ENCODE measurements around the gene SUMF1.

The SUMF1 gene

GRCh38 chr3:4507024-4507596 lies 40.0 kb upstream of the SUMF1 start:
- Histone ChIP-seq H3K4me3 (ENCODE audit: low read depth, low read length) (no peak overlapping the region), H3K36me3 (ENCODE audit: control insufficient read depth, insufficient read depth, low read length) (no peaks in the 10 kb centered on the region), H3K9ac (ENCODE audit: low read depth, low read length) (no peak overlapping the region), H3K27me3 (ENCODE audit: control insufficient read depth, insufficient read depth, low read length) (no peaks in the 10 kb centered on the region), H3K9me3 (ENCODE audit: control insufficient read depth, insufficient read depth, low read length) (no peaks in the 10 kb centered on the region), H3K4me1 (ENCODE audit: control insufficient read depth, insufficient read depth, low read length) (peaks cover 9% of the 10 kb centered on the region; the same call in 1 of the 2 replicates), H3K27ac (ENCODE audit: low read depth, low read length) (no peak overlapping the region)

DNA sequence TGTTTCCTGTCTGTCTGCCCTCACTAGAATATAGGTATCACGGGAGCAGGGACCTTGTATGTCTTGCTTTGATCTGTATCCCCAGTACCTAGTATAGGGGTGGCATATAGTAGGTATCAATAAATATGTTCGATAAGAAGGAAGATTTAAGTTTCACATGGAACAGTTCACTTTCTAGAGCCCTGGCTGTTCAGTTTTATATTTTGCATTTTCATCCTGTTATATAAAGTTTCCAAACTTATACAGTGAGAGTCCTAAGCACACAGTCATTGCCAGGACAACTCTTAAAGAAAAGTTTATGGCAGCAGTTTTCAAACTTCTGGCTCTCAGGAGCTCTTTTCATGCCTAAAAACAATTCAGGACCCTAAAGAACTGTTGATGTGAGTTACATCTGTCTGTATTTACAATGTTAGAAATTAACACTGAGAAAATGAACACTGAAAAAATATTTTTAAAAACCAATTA lies 39.5 kb upstream of the SUMF1 start:
- Histone ChIP-seq H3K36me3 (ENCODE audit: control insufficient read depth, insufficient read depth, low read length) (no peaks in the 10 kb centered on the region), H3K4me3 (ENCODE audit: low read depth, low read length) (no peak overlapping the region), H3K9me3 (ENCODE audit: control insufficient read depth, insufficient read depth, low read length) (no peaks in the 10 kb centered on the region), H3K9ac (ENCODE audit: low read depth, low read length) (no peak overlapping the region), H3K27ac (ENCODE audit: low read depth, low read length) (no peak overlapping the region), H3K4me1 (ENCODE audit: control insufficient read depth, insufficient read depth, low read length) (peaks cover 9% of the 10 kb centered on the region; the same call in 1 of the 2 replicates), H3K27me3 (ENCODE audit: control insufficient read depth, insufficient read depth, low read length) (no peaks in the 10 kb centered on the region)

DNA sequence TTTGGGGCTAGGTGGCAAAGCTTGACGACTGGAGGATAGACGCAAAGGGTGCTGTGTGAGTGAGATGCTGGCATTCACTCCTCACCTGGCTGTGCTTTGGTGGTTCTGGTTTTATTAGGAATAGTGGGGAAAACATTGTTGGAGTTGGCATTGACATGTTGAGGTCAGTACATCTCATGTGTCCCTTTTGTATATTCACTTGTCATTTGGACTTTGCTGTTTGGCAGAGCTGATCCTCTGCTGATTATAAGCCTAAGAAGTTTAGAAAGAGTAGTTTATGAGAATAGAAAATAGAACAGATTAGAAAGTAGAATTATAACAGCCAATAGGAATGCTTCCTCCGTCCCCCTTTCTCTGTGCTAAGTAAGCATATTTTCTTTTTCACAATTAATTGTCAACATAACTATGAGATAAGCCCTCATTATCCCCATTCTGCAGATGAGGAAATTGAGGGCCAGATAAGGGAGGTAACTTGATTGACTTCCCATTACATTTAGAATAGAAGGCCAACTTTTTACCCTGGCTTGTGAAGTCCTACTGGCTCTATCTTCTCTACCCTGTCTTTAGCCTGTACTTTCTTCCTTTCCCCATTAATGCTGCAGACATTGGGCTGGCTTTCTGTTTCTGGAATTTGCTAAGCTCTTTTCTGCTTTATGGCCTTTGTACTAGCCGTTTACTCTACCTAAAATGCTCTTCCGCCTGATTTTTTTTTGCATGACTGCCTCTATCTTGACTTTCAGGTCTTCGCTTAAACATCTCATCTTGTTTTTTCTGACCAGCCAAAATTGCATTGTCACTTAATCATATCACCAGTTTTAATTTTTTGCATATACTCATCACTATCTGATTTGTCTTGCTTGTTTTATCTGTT lies 38.9 kb upstream of the SUMF1 start:
- no peaks in the 10 kb centered on the region for H3K9me3 ChIP-seq (ENCODE audit: control insufficient read depth, insufficient read depth, low read length)
- no peak overlapping the region for H3K4me3 ChIP-seq (ENCODE audit: low read depth, low read length)
- H3K27ac ChIP-seq (ENCODE audit: low read depth, low read length), result no peak overlapping the region
- no peaks in the 10 kb centered on the region for H3K27me3 ChIP-seq (ENCODE audit: control insufficient read depth, insufficient read depth, low read length)
- H3K36me3 ChIP-seq (ENCODE audit: control insufficient read depth, insufficient read depth, low read length), result no peaks in the 10 kb centered on the region
- H3K4me1 ChIP-seq (ENCODE audit: control insufficient read depth, insufficient read depth, low read length), result peaks cover 9% of the 10 kb centered on the region; the same call in 1 of the 2 replicates
- no peak overlapping the region for H3K9ac ChIP-seq (ENCODE audit: low read depth, low read length)

DNA sequence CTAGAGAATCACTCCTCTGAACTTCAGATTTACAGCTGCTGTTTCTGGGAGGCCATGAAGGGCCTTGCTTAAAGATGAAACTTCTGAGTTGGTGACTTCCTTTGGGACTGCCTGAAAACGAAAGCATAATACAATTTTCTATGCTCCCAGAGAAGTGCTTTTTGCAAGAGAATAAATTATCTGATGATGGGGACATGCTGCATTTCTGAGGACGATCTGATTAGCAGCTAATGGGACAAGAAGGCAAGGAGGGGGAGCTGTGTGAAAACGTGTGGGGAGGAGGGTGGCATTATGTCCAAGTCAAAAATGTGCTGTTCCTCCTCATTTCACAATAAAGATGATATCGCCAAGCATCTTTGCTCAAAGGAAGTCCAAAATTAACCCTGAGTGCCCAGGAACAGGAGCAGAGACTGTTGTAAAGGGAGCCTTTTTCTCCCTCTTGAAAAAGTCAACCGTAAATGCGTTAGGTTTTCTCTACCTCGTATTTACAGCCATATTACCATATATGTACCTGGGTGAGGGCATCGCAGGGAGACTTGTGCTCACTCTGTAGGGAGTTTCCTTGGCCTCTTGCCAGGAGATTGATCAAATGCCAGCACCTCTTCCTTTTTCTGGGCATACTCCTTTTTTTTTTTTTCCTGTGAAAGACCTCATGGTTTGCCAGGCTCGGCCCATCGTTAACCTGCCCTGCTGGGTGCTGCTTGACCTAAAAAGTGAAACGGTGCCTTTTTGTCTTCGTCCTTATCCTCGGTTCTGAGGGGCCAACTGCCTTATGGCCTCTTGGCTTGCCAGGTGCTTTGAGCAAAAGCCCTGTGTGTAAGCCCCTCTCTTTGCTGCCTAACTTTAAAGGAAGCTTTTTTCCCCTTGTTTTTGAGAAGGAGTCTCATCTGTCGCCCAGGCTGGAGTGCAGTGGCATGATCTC lies 37.5 kb upstream of the SUMF1 start:
- Histone ChIP-seq H3K27me3 (ENCODE audit: control insufficient read depth, insufficient read depth, low read length) (no peaks in the 10 kb centered on the region), H3K4me1 (ENCODE audit: control insufficient read depth, insufficient read depth, low read length) (peaks cover 9% of the 10 kb centered on the region; the same call in 1 of the 2 replicates), H3K9me3 (ENCODE audit: control insufficient read depth, insufficient read depth, low read length) (no peaks in the 10 kb centered on the region), H3K36me3 (ENCODE audit: control insufficient read depth, insufficient read depth, low read length) (no peaks in the 10 kb centered on the region), H3K9ac (ENCODE audit: low read depth, low read length) (no peak overlapping the region), H3K4me3 (ENCODE audit: low read depth, low read length) (no peak overlapping the region), H3K27ac (ENCODE audit: low read depth, low read length) (no peak overlapping the region)

DNA sequence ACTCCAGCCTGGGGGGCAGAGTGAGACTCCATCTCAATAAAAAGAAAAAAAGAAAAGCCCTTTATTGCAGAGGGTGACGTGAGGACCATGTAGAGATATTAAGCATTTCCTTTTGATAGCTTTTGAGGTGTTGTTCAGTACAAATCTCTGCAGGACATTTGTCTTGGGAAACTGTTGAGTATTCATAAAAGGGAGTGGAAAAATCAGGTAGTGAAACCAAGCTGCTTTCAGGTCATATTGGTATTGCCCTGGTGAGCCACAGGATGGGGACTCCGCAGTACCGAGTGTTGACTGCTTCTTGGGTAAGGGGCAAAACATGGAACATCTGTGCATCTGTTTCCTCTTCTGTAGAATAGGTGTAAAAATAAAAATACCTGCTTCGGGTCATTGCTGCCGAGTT lies 36.0 kb upstream of the SUMF1 start:
- no peaks in the 10 kb centered on the region for H3K36me3 ChIP-seq (ENCODE audit: control insufficient read depth, insufficient read depth, low read length)

GRCh38 chr3:4501927-4502326 lies 34.9 kb upstream of the SUMF1 start:
- H3K36me3 ChIP-seq (ENCODE audit: control insufficient read depth, insufficient read depth, low read length), result no peaks in the 10 kb centered on the region
- no peaks in the 10 kb centered on the region for H3K27me3 ChIP-seq (ENCODE audit: control insufficient read depth, insufficient read depth, low read length)
- no peaks in the 10 kb centered on the region for H3K9me3 ChIP-seq (ENCODE audit: control insufficient read depth, insufficient read depth, low read length)
- H3K4me3 ChIP-seq (ENCODE audit: low read depth, low read length), result no peak overlapping the region
- no peak overlapping the region for H3K9ac ChIP-seq (ENCODE audit: low read depth, low read length)
- no peak overlapping the region for H3K27ac ChIP-seq (ENCODE audit: low read depth, low read length)
- H3K4me1 ChIP-seq (ENCODE audit: control insufficient read depth, insufficient read depth, low read length), result 0 out of 2 replicates have a peak, but pooled peaks cover 3% of the 10 kb centered on the region

More for the DNA sequence above, 36.0 kb upstream of the SUMF1 start:
- H3K27ac ChIP-seq (ENCODE audit: low read depth, low read length), result no peak overlapping the region
- no peaks in the 10 kb centered on the region for H3K9me3 ChIP-seq (ENCODE audit: control insufficient read depth, insufficient read depth, low read length)
- H3K4me1 ChIP-seq (ENCODE audit: control insufficient read depth, insufficient read depth, low read length), result 0 out of 2 replicates have a peak, but pooled peaks cover 4% of the 10 kb centered on the region
- H3K4me3 ChIP-seq (ENCODE audit: low read depth, low read length), result no peak overlapping the region
- H3K9ac ChIP-seq (ENCODE audit: low read depth, low read length), result no peak overlapping the region
- no peaks in the 10 kb centered on the region for H3K27me3 ChIP-seq (ENCODE audit: control insufficient read depth, insufficient read depth, low read length)

GRCh38 chr3:4501437-4501836 lies 34.4 kb upstream of the SUMF1 start:
- Histone ChIP-seq H3K36me3 (ENCODE audit: control insufficient read depth, insufficient read depth, low read length) (no peaks in the 10 kb centered on the region), H3K27me3 (ENCODE audit: control insufficient read depth, insufficient read depth, low read length) (no peaks in the 10 kb centered on the region), H3K27ac (ENCODE audit: low read depth, low read length) (no peak overlapping the region), H3K4me3 (ENCODE audit: low read depth, low read length) (no peak overlapping the region), H3K4me1 (ENCODE audit: control insufficient read depth, insufficient read depth, low read length) (0 out of 2 replicates have a peak, but pooled peaks cover 3% of the 10 kb centered on the region), H3K9me3 (ENCODE audit: control insufficient read depth, insufficient read depth, low read length) (no peaks in the 10 kb centered on the region), H3K9ac (ENCODE audit: low read depth, low read length) (no peak overlapping the region)

DNA sequence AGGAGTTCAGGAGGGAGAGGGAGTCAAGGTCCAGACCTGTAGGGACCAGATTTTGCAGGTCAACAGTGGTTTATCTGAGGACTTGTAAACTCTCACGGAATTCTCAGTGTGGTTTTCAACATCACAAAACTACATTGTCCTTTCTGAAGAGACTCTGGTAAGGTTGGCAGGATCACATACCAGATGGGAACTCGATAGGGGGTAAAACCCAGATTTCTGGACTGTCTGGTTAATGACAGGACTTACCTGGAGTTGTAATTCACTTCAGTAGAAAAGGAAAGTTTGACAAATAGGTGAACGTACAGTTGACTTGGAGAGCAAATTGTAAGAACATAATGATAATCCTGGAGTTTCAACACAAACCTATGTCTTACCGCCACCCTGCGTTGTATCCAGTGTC lies 31.4 kb upstream of the SUMF1 start:
- 0 out of 2 replicates have a peak, but pooled peaks cover 5% of the 10 kb centered on the region for H3K4me1 ChIP-seq (ENCODE audit: control insufficient read depth, insufficient read depth, low read length)
- no peak overlapping the region for H3K4me3 ChIP-seq (ENCODE audit: low read depth, low read length)
- no peak overlapping the region for H3K27ac ChIP-seq (ENCODE audit: low read depth, low read length)
- H3K36me3 ChIP-seq (ENCODE audit: control insufficient read depth, insufficient read depth, low read length), result no peaks in the 10 kb centered on the region
- H3K9ac ChIP-seq (ENCODE audit: low read depth, low read length), result no peak overlapping the region
- H3K27me3 ChIP-seq (ENCODE audit: control insufficient read depth, insufficient read depth, low read length), result peaks cover 18% of the 10 kb centered on the region
- H3K9me3 ChIP-seq (ENCODE audit: control insufficient read depth, insufficient read depth, low read length), result no peaks in the 10 kb centered on the region

DNA sequence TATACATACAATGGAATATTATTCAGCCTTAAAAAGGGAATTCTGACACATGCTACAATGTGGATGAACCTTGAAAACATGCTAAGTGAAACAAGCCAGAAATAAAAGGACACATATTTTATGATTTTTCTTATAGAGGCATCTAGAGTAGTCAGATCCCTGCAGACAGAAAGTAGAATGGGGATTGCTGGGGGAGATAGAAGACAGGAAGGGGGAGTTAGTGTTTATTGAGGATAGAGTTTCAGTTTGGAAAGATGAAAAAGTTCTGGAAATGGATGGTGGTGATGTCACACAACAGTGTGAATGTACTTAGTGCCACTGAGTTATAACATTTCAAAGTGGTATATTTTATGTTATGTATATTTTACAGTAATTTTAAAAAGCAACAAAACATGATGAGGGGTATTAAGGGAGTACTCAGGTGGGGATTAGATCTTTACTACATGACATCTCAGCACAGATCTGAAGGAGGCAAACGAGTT lies 30.8 kb upstream of the SUMF1 start:
- Histone ChIP-seq H3K36me3 (ENCODE audit: control insufficient read depth, insufficient read depth, low read length) (no peaks in the 10 kb centered on the region), H3K9me3 (ENCODE audit: control insufficient read depth, insufficient read depth, low read length) (no peaks in the 10 kb centered on the region), H3K9ac (ENCODE audit: low read depth, low read length) (no peak overlapping the region), H3K27ac (ENCODE audit: low read depth, low read length) (no peak overlapping the region), H3K27me3 (ENCODE audit: control insufficient read depth, insufficient read depth, low read length) (peaks cover 18% of the 10 kb centered on the region), H3K4me1 (ENCODE audit: control insufficient read depth, insufficient read depth, low read length) (0 out of 2 replicates have a peak, but pooled peaks cover 5% of the 10 kb centered on the region), H3K4me3 (ENCODE audit: low read depth, low read length) (no peak overlapping the region)

- H3K27me3 ChIP-seq (ENCODE audit: control insufficient read depth, insufficient read depth, low read length), result peaks cover 18% of the 10 kb centered on the region
- no peak overlapping the region for H3K4me3 ChIP-seq (ENCODE audit: low read depth, low read length)
- no peaks in the 10 kb centered on the region for H3K9me3 ChIP-seq (ENCODE audit: control insufficient read depth, insufficient read depth, low read length)
- no peaks in the 10 kb centered on the region for H3K36me3 ChIP-seq (ENCODE audit: control insufficient read depth, insufficient read depth, low read length)
- H3K4me1 ChIP-seq (ENCODE audit: control insufficient read depth, insufficient read depth, low read length), result 0 out of 2 replicates have a peak, but pooled peaks cover 5% of the 10 kb centered on the region
- no peak overlapping the region for H3K9ac ChIP-seq (ENCODE audit: low read depth, low read length)
- no peak overlapping the region for H3K27ac ChIP-seq (ENCODE audit: low read depth, low read length)
These were observed 30.1 kb upstream of the SUMF1 start for GRCh38 chr3:4497005-4497692.
